Stimulated activated CD4-positive, alpha-beta T cell treated with anti-CD3 and anti-CD28 coated beads, Interleukin-4, amount 100 ng/mL, for 48 hours (primary cell): ENCODE measurements around the gene MSI2.
A peak's percentile ranks its signal among the peaks of the same experiment; 100 is the strongest.

ENCODE experiments used
- DNase-seq, 2 donors: peaks; one replicate each; pipeline ENCODE4 v3.0.0-alpha.2; 2020; ENCODE audit warnings: low read depth in 2 of 2

MSI2 gene

DNA sequence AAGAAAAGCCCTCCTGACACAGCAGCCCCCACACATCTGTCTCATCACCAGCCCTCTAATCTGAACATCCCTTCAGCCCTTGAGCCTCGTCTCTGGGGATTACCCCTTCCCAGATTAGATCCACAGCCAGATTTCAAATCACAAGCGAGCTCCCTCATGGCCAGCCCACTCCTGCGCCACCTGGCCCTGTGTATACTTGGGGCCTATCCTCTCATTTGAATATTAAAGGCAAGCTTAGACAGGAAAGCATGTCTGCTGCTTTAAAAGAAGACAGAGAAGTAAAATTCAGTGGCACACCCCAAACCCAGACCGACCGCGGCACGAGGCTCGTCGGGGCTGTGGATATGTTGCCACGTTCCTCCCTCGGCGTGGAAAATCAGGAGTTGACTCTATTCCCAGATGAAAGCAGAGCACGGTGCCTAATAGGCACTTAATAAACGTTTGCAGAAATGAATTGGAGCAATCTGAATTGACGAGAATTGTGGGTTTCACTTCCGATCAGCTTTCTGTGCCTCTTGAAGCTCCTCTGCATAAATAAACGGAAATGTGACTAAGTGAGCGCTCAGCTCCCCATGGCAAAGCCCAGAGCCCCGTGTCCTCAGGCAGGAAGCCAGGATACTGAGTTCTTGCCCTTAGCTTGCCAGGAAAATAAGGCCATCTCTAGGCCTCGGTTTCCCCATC is 380.8 kb downstream of the MSI2 start:
- DNase-seq, result no peak

DNA sequence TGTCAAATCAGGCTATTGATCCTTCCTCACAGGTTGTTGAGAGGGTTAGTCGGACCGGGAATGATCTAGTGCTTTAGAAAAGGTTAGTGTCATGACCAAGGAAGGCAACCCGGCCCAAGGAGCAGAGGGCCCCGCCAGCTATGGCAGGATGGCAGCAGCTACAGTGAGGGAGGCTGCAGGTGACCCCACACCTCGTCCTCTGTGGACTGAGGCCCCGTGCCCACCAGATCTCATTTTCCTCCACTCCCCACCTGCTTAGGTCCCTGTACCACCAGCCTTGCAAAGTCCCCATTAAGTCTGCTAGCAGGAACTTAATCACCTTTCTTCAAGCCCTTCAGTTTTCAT is 381.3 kb downstream of the MSI2 start:
- no peak for DNase-seq

GRCh38 chr17:57638284-57638683 is 382.0 kb downstream of the MSI2 start:
- DNase-seq, result no peak

- no peak for DNase-seq
Observed at GRCh38 chr17:57639381-57639780, 383.1 kb downstream of the MSI2 start.

DNA sequence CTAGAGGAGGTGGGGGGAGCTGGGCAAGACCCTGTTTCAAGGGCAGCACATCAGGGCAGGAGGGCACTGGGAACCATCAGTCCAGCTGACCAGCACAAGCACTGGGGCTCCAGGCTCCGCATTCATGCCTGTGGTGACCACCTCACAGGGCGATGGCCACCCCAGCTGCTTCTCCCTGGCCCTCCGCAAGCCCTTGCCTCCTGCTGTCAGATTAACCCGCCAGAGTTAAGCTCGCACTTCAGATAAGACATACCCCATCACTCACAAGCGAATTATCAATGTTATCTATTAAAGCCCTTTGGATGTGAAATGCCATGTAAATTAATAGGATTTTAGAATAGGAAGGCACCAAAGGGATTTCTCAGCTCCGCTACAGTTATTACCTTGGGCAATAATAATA is 383.8 kb downstream of the MSI2 start:
- DNase-seq, result no peak

DNA sequence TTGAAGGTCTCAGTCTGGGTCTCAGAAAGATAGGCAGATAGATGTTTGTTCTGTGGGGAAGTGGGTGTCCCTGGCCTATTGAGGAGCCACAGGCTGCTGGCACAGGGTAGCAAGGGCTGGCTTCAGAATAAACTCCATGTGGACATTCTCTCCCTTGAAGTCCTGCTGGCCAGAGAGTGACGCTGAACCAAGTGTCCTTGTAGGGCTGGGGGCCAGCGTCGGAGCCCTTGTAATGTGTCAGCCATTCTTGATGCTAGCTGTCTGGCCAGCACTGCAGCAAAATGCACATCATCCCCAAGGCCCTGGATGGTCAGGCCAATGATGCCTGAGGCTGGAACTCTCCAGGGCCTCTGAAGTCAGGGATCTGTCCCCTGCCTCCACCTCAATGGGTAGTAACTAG is 385.4 kb downstream of the MSI2 start:
- no peak for DNase-seq

DNA sequence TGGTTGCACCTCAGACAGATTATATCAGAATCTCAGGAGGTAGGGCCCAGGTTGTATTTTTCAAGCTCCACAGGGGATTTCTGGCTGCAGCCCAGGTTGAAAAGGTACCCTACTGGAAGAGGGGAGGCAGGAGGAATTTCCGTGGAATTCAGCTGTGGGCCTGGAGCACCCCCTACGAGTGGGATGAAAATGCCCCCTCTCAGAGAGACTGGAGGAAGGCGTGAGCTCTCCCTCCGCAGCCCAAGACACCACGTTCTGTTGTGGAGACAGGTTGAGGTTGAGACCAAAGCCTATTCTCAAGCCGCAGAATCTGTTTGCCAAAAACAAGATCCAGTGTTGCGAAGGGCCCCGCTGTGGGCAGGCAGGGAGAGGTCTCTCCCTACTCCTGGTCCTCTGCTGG is 386.7 kb downstream of the MSI2 start:
- no peak for DNase-seq

DNA sequence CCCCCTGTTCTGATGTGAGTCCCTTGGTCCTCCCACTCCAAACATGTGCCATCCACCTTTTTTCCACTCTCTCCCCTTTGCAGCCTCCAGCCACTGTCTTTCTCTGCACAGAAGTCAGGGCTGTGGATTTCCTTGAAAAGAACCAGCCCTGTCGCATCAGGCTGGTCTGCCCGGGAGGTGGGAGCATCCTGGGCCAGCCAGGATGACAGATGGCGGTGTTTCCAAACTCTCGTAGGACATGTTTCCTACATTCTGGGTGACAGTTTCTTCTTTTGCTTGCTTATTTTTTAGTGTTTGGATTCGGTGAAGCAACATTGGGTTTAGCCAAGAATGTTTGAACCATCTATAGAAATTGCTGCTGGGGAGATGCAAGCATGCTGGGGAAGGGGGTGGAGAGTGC is 388.0 kb downstream of the MSI2 start:
- DNase-seq, result no peak

GRCh38 chr17:57645950-57646665 is 389.8 kb downstream of the MSI2 start:
- DNase-seq, result peak in 1 of 2 donors; percentile 16

DNA sequence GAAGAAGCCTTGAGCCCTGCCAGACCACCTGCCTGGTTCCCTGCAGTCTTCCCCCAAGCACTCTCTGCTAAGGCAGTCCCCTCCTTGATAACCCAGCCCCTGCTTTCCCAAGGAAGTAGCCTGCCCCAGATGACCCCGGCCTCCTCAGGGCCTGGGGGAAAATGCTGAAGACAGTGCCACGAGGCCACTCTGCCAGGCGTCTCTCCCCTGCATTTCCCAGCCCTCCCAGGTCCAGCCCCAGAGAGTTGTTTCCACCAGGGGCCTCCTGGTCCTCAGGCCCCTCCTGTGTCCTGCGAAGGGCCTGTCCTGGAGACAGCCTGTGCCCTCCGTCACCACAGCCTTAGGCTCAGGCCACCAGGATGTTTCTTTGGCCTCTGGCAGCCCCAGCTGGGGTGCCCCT is 392.4 kb downstream of the MSI2 start:
- no peak for DNase-seq

DNA sequence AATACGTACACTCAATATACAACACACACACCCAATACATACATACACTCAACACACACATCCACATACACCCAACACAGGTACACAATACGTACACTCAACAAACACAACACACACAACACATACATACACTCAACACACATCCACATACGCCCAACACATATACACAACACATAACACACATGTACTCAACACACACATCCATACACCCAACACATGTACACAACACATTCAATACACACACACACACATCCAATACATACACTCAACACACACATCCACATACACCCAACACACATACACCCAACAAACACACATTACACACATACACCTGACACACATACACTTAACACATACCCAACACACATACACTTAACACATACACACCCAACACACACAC is 392.9 kb downstream of the MSI2 start:
- no peak for DNase-seq

DNA sequence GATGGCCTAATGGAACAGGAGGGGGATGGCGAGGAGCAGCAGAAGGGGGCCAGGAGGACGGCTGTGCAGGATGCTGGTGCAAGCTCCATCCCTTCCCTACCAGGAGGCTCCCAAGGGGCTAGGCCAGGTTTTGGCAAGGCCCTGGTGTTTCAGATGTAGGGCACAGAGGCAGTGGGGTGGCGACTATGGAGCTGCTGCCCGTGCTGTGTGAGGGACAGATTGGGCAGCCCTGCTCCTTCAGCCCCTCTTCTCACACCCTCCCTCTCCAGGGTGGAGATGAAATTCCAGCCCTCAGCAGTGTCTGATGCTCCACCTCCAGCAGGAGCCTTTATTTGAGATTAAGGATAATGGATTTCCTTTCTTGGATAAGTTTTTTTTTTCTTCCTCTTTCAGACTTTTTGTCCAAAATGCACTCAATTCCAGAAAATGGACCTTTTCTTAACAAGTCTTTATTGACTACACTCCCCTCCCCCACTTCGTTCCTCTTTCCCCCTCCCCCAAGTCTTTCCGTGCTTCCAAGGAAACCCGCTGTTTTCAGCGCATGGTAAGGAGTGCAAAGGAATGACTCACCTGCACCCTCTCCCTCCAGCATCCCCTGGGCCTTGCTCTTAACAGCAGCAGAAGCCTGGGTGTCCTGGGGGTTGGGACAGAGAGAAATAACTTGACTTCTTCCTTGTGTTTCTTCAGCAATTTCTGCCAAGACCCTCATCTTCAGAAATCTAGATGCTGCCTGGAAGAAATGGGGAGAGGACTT is 393.6 kb downstream of the MSI2 start:
- DNase-seq, result no peak

- DNase-seq, result no peak
Observed at GRCh38 chr17:57650548-57650947, 394.2 kb downstream of the MSI2 start.

GRCh38 chr17:57651451-57651850 is 395.1 kb downstream of the MSI2 start:
- DNase-seq, result no peak

GRCh38 chr17:57651996-57652395 is 395.7 kb downstream of the MSI2 start:
- DNase-seq, result no peak

- no peak for DNase-seq
Observed at GRCh38 chr17:57652811-57653210, 396.5 kb downstream of the MSI2 start.

DNA sequence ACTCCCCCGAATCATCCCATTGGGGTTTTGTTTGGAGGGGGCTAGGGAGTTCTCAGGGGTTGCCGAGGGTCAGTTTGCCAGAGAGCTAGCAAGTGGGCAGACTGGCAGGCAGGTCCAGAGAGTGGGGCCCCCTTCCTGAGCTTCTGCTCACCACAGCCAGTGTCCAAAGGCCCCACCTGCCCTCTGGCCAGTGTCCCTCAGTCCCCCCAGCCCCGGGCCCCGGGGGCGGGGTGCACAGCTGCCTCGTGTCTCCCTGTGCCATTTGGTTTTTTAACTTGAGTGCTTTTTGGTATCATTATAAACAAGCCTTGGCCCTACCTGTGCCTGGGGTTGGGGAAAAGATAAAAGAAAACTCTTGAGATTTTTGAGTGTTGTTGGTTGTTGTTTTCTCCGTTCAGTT is 397.0 kb downstream of the MSI2 start:
- no peak for DNase-seq

DNA sequence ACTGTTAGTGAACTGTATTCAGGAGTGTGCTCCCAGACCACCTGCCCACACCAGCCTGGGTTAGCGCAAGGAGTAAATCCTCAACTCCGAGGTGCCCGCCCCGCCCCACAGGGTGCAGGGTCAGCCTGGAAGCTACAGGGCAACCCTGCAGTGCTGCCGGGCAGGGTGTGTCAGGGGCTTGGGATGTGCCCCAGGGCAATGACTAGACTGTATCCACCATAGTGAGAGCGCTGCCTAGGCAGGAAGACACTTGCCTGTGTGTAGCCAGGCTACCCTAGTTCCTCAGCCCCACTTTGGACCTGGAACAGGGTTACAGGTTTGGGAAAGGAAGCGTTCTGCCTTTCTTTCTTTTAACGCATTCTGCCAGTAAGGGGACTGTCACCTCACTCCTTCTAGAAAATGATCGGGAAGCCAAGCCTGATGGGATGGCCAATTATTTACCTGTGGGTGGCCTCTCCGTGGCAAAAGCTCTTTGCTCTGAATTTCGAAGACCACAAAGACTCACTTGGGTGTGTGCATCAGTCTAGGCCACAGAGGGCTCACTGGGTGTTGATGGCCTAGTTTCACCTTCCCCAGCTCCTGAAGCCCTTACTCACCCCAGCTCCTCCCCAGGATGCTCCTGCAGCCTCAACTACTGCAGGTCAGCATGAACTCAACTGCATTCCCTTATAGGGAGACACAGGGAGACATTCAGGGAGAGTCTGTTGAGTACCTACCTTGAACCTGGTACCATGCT is 397.9 kb downstream of the MSI2 start:
- DNase-seq, result no peak

DNA sequence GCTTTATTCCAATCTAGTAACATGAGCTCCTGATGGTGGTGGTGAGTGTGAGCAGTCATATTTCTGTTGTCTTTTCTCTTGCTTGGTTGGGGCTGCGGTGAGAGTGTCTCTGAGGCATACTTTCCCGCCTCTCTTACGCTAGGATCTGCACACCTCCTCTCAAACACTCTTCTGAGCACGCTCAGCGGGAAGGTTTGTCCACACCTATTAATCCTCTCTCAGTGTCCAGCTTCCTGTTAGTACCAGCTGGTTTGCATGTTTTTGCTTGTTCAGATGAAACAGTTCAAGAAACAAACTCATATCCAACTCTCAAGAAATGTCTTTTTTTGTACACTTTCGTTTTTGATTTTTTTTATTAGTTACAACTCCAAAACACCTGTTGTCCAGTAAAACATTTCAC is 399.2 kb downstream of the MSI2 start:
- no peak for DNase-seq

DNA sequence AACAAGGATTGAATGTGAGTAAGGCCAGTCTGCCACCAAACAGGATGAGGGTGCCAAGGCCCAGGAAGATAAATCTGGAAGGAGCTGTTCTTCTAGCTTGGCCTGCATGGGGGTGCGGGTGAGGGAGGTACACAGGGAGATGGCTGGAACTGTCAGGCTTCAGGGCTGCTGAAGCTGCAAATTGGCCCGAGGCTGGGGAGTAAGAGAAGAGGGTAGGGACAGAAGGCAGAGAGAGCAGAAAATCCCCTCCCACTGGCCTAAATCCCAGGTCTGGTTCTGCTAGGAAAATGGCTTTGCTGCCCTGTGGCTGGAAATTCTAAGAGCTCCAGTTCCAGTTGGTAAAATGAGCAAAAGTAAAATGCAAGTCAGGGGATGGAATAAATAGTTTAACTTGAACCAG is 400.9 kb downstream of the MSI2 start:
- no peak for DNase-seq

GRCh38 chr17:57662041-57662440 is 405.7 kb downstream of the MSI2 start:
- no peak for DNase-seq

- peak; percentile 23 to 28 for DNase-seq
Observed at GRCh38 chr17:57662644-57663308, 406.5 kb downstream of the MSI2 start.
